Kidney (tissue), 14 donors: ENCODE data around the gene ADAM33. TPM values are rescaled to one million over a fixed set of nuclear protein-coding genes. Genes with fewer than 3 reads are reported as not detected.

ENCODE experiments used
- DNase-seq, 5 donors: peaks; one replicate each; pipeline ENCODE4 v3.0.0-alpha.2; 2013 to 2020
- FAIRE-seq: peaks from 2 replicates; lab custom pipeline; 2012; peaks lifted over from hg19 to GRCh38; lab: Jason Lieb, UNC
- H3K27ac ChIP-seq, 2 donors: one replicate each; pipeline ENCODE4 v1.7.0; 2013; ENCODE audit warnings: low read depth in 2 of 2, low read length in 2 of 2, inconsistent platforms in 1 of 2
- H3K27me3 ChIP-seq: one replicate; pipeline ENCODE4 v1.7.1; 2013; ENCODE audit warnings: low read length, inconsistent platforms; ENCODE audit not compliant: control insufficient read depth, insufficient read depth
- H3K36me3 ChIP-seq, 3 donors: one replicate each; pipeline versions ENCODE4 v1.7.0 to v1.7.1; 2013; ENCODE audit warnings: low read length in 3 of 3, control low read depth in 1 of 3, inconsistent platforms in 1 of 3; ENCODE audit not compliant: insufficient read depth in 3 of 3, control insufficient read depth in 2 of 3
- H3K4me1 ChIP-seq, 3 donors: one replicate each; pipeline versions ENCODE4 v1.7.0 to v1.7.1; 2013; ENCODE audit warnings: low read length in 3 of 3, inconsistent platforms in 1 of 3, low read depth in 1 of 3; ENCODE audit not compliant: control insufficient read depth in 2 of 3, insufficient read depth in 2 of 3
- H3K4me3 ChIP-seq, 3 donors: one replicate each; pipeline versions ENCODE4 v1.7.0 to v1.8.1; 2013; ENCODE audit warnings: low read length in 3 of 3, control low read depth in 1 of 3, inconsistent platforms in 1 of 3
- H3K9ac ChIP-seq, 3 donors: one replicate each; pipeline versions ENCODE4 v1.7.0 to v1.7.1; 2013; ENCODE audit warnings: low read length in 3 of 3, control low read depth in 1 of 3, inconsistent platforms in 1 of 3
- H3K9me3 ChIP-seq, 3 donors: one replicate each; pipeline versions ENCODE4 v1.7.0 to v1.7.1; 2013; ENCODE audit warnings: low read length in 3 of 3, control low read depth in 1 of 3, inconsistent platforms in 1 of 3; ENCODE audit not compliant: control insufficient read depth in 2 of 3, insufficient read depth in 1 of 3
- intact Hi-C: fragments of 100-400 bp; cut with DNase I; formaldehyde crosslinking; loops from one replicate; pipeline ENCODE4 v1.11.1; 2022
- polyA plus RNA-seq: library from polyadenylated mRNA; stranded (reverse); fragments of 350-450 nt; fragmentation: Illumina TruSeq; extraction: RNeasy Lipid Tissue Mini Kit (QIAGEN cat#74804); gene quantifications from one replicate; pipeline ENCODE4 v1.2.3, GENCODE V29; 2014; ENCODE audit warnings: low read depth, low replicate concordance; ENCODE audit not compliant: insufficient read depth
- total RNA-seq: library from RNA; stranded (reverse); fragmentation: NEBNext Ultra II Directional; extraction: Animal tissue kit (Norgen Biotek cat#: 25700); gene quantifications from one replicate; pipeline ENCODE4 v1.2.1, GENCODE V29; 2021
- TF ChIP-seq, protein P1 (sequence below): IDR thresholded peaks from 3 replicates; pipeline ENCODE4 v1.5.1; 2012; ENCODE audit warnings: mild to moderate bottlenecking, moderate library complexity, borderline replicate concordance; ENCODE audit not compliant: insufficient read depth; ENCODE audit errors: extremely low read depth
- donor health status: control.
- donor health status: control.
- donor health status: control.
- donor health status: control.
- donor health status: control.
- donor health status: DM: yes; HTN: yes; CAD: no.
- donor health status: Normal renal cell carcinoma (clear cell type).

ADAM33 gene
- total and polyA plus RNA-seq, 2 donors from 2014 or later, result 4.1 to 4.3 TPM

DNA sequence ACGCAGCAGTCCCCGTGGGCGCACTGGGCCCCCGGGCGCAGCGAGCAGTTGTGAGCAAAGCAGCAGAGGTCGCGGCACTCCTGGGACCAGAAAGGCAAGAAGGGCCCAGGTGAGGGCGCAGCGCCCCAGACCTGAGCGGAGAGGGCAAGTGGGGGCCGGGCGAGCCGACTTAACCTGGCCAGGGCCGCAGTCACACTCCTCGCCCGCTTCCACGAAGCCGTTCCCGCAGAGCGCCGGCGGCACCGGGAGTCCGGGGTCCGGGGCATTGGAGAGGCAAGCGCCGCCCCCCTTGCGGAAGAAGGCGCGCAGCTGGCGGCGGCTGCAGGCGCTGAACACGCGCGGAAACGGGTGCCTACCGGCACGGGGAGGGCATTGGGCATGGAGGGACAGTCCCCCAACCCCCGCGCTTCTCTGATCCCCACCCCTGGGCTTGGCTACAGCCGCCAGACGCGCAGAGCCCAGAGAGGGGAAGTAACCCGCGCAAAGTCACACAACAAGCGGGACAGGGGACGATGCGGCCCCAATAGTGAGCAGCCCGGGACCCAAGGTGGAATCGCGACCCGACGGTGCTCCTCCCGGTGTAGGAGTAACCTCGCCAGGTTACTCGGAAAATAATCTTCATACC, 9.2 kb downstream of the ADAM33 start:
- intact Hi-C loops, result no loop called here
- Histone ChIP-seq H3K4me1 (no peaks in the 10 kb centered on the region), H3K9ac (no peak overlapping the region), H3K9me3 (no peaks in the 10 kb centered on the region), H3K27me3 (peaks cover 9% of the 10 kb centered on the region), H3K4me3 (no peak overlapping the region), H3K36me3 (no peaks in the 10 kb centered on the region), H3K27ac (no peak overlapping the region)
- DNase-seq (peak in 1 of 5 donors; percentile 51), FAIRE-seq (no peak)
- TF ChIP-seq, protein P1, sequence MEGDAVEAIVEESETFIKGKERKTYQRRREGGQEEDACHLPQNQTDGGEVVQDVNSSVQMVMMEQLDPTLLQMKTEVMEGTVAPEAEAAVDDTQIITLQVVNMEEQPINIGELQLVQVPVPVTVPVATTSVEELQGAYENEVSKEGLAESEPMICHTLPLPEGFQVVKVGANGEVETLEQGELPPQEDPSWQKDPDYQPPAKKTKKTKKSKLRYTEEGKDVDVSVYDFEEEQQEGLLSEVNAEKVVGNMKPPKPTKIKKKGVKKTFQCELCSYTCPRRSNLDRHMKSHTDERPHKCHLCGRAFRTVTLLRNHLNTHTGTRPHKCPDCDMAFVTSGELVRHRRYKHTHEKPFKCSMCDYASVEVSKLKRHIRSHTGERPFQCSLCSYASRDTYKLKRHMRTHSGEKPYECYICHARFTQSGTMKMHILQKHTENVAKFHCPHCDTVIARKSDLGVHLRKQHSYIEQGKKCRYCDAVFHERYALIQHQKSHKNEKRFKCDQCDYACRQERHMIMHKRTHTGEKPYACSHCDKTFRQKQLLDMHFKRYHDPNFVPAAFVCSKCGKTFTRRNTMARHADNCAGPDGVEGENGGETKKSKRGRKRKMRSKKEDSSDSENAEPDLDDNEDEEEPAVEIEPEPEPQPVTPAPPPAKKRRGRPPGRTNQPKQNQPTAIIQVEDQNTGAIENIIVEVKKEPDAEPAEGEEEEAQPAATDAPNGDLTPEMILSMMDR, result no peak

DNA sequence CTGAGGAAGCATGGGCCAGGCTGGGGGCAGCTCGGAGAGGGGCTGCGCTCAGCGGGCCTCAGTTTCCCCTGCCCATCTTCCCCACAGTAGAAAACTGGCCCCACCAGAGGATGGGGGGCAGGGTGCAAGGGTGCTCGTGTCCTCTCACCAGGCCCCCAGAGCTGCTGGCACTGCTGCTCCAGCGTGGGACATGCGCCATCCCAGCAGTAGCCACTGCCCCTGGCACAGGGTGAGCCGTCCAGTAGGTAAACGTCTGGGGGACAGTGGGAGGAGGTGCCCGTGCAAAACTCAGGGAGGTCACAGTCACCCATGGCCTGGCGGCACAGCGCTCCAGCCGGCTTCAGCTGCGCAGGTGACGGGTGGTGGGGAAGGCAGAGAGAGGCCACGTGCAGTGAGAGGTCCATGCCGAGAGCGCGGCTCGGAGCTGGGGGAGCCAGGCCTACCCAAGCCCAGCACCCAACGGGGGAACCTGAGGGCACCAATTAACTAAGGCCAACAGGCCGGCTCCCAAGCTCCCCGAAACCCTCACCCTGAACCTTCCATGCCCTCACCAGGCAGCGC, 9.7 kb downstream of the ADAM33 start:
- H3K4me3 ChIP-seq, result no peak overlapping the region
- FAIRE-seq (no peak), DNase-seq (peak in 1 of 5 donors; percentile 54)
- no peaks in the 10 kb centered on the region for H3K9me3 ChIP-seq
- H3K4me1 ChIP-seq, result no peaks in the 10 kb centered on the region
- peaks cover 9% of the 10 kb centered on the region for H3K27me3 ChIP-seq
- TF ChIP-seq, protein P1, result no peak
- intact Hi-C loops, result no loop called here
- H3K9ac ChIP-seq, result no peak overlapping the region
- no peak overlapping the region for H3K27ac ChIP-seq
- H3K36me3 ChIP-seq, result no peaks in the 10 kb centered on the region

DNA sequence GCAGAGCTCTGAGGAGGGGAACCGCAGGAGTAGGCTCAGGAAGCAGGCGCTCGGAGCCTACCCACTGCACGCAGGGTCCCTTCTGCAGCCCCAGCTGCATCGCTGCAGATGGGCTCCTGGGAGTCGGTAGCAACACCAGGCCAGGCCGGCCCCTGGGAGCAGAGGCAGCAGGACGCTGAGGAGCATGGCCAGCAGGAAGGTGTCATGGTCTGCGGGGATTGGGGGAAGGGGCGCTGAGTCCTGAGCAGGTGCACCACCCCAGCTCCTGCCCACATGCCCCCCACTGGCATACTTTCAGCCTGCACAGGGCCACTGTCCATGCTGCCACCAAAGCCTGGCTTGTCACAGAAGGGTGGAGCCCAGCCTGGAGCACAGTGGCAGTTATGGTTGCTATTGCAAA, 10.9 kb downstream of the ADAM33 start:
- DNase-seq (peak in 1 of 5 donors; percentile 66), FAIRE-seq (no peak)
- TF ChIP-seq, protein P1, result no peak
- H3K9ac ChIP-seq, result no peak overlapping the region
- intact Hi-C loops, result no loop called here
- H3K36me3 ChIP-seq, result no peaks in the 10 kb centered on the region
- no peak overlapping the region for H3K27ac ChIP-seq
- no peak overlapping the region for H3K4me3 ChIP-seq
- H3K4me1 ChIP-seq, result no peaks in the 10 kb centered on the region
- peaks cover 8% of the 10 kb centered on the region for H3K27me3 ChIP-seq
- no peaks in the 10 kb centered on the region for H3K9me3 ChIP-seq
